ENCODE data around the gene FLYWCH2.
"Not testable (repeated sequence)": the region's sequence is repeated elsewhere in the genome, so short reads cannot be mapped to it uniquely, and the experiment has no call there.

FLYWCH2 gene

GRCh38 chr16:2937170-2937569 lies 54.2 kb downstream of the FLYWCH2 start:
- no peak for DNase-seq (ENCODE audit: low spot score)

GRCh38 chr16:2938206-2938605 lies 55.2 kb downstream of the FLYWCH2 start:
- no peak for DNase-seq (ENCODE audit: low spot score)

- no peak for DNase-seq (ENCODE audit: low spot score)
Observed at GRCh38 chr16:2939968-2940367, 57.0 kb downstream of the FLYWCH2 start.

- DNase-seq (ENCODE audit: low spot score): no peak
Observed at GRCh38 chr16:2942045-2942444, 59.0 kb downstream of the FLYWCH2 start.

GRCh38 chr16:2943716-2944115 lies 60.7 kb downstream of the FLYWCH2 start:
- not testable (repeated sequence) for DNase-seq (ENCODE audit: low spot score)

- no peak for DNase-seq (ENCODE audit: low spot score)
Observed at GRCh38 chr16:2946649-2947048, 63.6 kb downstream of the FLYWCH2 start.

Measured in SK-N-DZ (cell line).